Measurements from ENCODE around the gene SLC19A1.

Gene SLC19A1

GRCh38 chr21:45466330-45467220 lies 75.7 kb downstream of the SLC19A1 start:
- no peak for DNase-seq (ENCODE audit: low read depth)

DNA sequence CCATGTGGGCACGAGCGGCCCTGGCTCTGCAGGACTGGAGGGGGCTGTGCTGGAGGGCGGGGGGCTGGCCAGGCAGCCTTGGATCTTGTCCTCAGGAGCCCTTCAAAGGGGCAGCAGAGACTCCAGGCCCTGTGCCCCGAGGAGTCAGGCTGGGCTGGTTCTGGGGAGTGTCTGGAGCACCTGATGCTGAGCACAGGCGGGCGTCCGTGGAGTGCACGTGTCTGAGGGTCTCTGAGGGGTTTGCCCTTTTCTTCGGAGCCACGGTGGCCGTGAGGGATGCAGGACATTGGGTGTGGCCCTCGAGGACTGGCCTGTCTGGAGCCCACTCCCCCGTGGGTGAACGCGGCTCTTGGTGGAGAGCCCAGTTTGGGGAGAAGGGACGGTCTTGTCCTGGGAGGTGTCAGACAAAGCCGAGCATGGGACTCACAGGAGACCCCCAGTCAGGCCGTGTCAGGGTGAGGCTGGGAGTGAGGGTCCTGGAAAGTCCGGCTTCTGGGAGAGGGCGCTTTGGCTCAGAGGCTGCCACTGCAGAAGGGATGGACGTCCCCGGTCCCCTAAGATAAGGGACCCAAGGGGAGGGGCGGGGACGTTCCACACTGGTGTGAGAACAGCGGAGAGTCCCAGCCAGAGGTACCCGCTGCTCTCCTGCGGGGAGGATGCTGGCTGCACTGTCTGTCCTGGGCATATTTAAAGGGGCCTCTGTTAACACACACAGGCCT lies 76.5 kb downstream of the SLC19A1 start:
- DNase-seq (ENCODE audit: low read depth): no peak

DNA sequence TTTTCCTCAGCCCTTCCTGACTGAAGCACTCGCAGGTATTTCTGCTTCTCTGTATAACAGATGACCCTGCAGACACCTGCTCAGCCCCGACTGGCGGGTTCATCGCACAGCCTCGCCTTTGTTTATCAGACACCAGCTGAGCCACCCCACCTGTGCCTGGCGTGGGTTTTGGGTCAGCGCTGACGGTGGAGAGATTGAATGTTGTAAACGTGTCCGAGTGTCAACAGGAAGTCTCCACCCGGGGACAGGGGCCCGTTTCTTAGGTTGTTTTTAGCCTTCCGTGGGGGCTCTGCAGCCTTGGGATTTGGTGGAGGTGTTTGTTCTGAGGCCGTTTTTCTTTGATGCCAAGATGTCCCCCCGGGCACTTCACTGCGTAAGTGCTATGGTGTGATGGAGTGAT lies 77.1 kb downstream of the SLC19A1 start:
- DNase-seq (ENCODE audit: low read depth): no peak

- no peak for DNase-seq (ENCODE audit: low read depth)
Measured at GRCh38 chr21:45464309-45464708, 77.9 kb downstream of the SLC19A1 start.

- DNase-seq (ENCODE audit: low read depth): no peak
Measured at GRCh38 chr21:45463871-45464270, 78.4 kb downstream of the SLC19A1 start.

GRCh38 chr21:45461806-45462341 lies 80.4 kb downstream of the SLC19A1 start:
- no peak for DNase-seq (ENCODE audit: low read depth)

DNA sequence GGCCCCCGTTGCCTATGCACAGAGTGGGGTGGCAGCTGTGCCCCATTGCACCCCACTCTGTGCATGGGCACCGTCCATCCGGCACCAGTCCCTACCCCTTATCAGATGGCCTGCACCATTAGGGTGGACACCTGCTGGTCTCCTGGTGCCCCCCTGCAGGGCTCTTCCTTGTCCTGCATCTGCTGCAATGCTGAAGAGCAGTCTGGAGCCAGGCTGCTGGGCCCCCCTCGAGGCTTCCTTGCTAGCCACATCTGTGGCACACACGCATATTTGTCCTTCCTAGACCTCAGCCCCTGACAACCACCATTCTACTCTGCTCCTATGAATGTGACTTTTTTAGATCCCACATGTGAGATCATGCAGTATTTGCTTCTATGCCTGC lies 80.9 kb downstream of the SLC19A1 start:
- DNase-seq (ENCODE audit: low read depth): no peak

DNA sequence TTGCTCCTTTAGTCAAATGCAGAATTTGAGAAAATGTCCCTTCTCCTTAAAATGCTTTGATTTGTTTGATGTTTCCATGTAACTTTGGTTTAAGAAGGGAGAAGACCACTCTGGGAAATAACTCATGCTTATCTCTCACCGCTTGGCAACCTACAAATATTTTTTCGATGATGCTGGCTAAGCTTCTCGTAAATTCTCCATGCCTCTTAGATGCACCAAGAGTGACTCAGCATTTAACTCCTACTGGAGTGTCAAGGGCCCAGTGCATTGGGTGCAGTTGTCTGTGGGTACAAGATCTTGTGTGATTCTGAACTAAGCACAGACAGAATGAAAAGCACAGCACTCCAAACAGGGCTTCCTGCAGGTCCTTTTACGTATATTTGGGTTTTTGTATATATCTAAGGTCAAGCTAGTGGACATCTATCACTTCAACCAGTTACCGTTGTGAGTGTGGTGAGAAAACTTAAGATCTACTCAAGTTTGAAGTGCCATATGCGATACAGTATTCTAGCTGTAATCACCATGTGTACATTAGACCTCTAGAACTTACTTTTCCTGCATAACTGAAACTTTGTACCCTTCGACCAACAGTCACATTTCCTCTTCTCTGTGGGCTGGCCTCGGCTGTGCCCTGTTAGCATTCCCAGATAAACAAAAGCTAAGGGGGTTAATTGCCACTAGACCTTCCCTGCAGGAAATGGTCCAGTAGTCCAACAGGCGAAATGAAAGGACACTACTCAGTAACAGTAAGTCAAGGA lies 81.5 kb downstream of the SLC19A1 start:
- no peak for DNase-seq (ENCODE audit: low read depth)

- DNase-seq (ENCODE audit: low read depth): no peak
Measured at GRCh38 chr21:45460011-45460565, 82.2 kb downstream of the SLC19A1 start.

GRCh38 chr21:45459171-45460010 lies 82.8 kb downstream of the SLC19A1 start:
- DNase-seq (ENCODE audit: low read depth): no peak

- no peak for DNase-seq (ENCODE audit: low read depth)
Measured at GRCh38 chr21:45458281-45459170, 83.7 kb downstream of the SLC19A1 start.

- DNase-seq (ENCODE audit: low read depth): no peak
Measured at GRCh38 chr21:45457832-45458172, 84.4 kb downstream of the SLC19A1 start.

- DNase-seq (ENCODE audit: low read depth): no peak
Measured at GRCh38 chr21:45457161-45457831, 84.9 kb downstream of the SLC19A1 start.

- DNase-seq (ENCODE audit: low read depth): no peak
Measured at GRCh38 chr21:45456584-45457160, 85.6 kb downstream of the SLC19A1 start.

DNA sequence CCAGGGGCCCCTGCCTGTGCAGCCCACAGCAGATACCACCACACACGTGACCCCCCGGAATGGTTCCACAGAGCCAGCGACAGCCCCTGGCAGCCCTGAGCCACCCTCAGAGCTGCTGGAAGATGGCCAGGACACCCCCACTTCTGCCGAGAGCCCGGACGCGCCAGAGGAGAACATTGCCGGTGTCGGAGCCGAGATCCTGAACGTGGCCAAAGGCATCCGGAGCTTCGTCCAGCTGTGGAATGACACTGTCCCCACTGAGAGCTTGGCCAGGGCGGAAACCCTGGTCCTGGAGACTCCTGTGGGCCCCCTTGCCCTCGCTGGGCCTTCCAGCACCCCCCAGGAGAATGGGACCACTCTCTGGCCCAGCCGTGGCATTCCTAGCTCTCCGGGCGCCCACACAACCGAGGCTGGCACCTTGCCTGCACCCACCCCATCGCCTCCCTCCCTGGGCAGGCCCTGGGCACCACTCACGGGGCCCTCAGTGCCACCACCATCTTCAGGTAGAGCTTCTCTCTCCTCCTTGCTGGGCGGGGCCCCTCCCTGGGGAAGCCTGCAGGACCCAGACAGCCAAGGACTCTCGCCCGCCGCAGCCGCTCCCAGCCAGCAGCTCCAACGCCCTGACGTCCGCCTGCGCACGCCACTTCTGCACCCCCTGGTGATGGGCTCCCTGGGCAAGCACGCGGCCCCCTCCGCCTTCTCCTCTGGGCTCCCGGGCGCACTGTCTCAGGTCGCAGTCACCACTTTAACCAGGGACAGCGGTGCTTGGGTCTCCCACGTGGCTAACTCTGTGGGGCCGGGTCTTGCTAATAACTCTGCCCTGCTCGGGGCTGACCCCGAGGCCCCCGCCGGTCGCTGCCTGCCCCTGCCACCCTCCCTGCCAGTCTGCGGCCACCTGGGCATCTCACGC lies 86.3 kb downstream of the SLC19A1 start:
- DNase-seq (ENCODE audit: low read depth): no peak

GRCh38 chr21:45454926-45455673 lies 87.1 kb downstream of the SLC19A1 start:
- no peak for DNase-seq (ENCODE audit: low read depth)

Measured in HS-5 (cell line).